ENCODE data around the gene IGF1R.

IGF1R gene

DNA sequence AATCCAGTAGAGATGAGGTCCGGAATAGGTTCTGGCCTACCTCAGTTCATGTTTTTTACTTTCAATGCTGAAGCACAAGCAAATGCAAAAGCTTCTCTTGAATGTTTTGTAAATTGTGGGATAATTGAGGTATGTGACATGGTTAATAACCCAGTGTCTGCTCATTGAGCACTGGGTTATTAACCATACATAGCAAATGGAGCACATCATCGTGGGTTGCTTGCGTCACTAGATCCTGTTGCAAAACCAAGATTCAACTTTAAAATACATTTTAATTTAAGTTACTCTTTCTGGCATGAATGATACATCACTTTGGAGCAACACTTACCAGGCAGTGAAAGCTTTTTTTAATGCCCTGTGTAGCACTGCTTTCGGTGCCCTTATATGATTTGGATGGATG is 165.6 kb downstream of the IGF1R start:
- in situ Hi-C loops (cut with HindIII; ENCODE audit: low sequenced_read_pairs) = no loop called here

DNA sequence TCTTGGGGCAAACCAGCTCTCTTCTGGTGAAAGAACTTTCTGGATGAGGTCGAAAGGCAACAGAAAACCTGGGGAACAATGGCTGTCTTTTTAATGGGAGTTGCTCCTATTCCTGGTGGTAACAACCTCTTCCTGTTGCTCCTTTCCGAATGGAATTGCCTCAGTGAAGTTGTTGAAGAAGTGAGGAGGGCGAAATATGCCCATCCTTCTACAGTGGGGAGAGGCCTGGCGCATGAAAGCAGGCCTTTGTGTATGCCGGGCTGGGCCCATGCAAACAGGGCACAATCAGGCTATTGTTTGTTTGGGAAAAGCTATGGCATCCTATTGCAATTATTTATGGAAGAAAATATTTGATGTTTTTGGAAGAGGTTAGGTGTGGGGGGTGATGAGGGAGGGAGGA is 166.9 kb downstream of the IGF1R start:
- in situ Hi-C loops (cut with HindIII; ENCODE audit: low sequenced_read_pairs) = no loop called here

DNA sequence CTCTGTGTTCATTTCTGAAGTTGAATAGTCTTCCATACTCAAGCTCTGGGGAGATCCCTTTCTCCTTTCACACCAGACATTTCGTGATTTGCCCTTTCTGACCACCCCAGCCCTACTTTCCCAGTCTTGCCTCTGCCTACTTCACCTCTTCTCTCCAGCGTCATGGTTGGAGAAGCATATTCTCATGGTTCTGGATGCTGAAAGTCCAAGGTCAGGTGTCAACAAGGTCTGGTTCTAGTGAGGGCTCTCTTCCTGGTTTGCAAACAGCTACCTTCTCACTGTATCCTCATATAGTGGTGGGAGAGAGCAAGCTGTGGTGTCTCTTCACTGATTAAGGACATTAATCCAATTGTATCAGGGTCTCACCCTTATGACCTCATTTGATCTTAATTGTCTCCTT is 169.4 kb downstream of the IGF1R start:
- in situ Hi-C loops (cut with HindIII; ENCODE audit: low sequenced_read_pairs) = no loop called here

DNA sequence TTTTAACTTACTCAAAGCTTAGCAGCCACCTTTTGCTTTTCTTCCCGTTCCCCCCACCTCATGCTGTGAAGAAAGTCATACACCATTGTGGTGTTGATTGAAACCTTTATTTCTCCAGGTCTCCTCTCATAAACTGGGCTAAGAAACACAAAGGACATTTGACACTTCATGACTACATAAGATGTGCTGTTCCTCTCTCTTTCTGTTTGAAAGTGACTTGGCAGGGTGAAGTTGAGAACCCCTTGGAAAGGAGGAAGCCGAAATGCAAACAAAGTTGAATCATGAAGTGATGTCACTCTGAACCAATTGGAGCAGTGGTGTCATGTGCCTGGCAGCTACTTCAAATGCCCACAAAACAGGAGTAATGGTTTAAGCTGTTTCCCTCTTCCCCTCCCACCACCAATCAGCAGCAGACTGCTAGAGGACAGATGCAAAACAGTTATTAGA is 174.7 kb downstream of the IGF1R start:
- in situ Hi-C loops (cut with HindIII; ENCODE audit: low sequenced_read_pairs) = no loop called here

DNA sequence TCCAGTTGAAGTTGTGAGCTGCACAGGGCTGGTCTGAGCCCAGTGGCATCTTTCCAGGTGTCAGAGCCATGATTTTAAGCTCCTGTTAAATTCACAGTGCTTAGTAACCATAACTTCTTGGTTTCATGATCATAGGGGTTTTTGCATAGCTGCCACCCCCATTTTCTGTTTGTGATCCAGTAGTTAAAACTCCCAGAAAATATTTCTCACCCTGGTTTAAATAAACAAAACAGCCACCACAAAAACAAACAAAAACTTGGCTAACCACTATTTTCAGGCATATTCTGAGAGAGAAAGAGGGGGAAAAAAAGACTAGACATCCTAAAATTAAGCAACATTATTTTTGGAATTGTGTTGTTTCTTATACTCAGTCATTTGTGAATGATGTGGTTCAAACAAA is 175.3 kb downstream of the IGF1R start:
- in situ Hi-C loops (cut with HindIII; ENCODE audit: low sequenced_read_pairs) = no loop called here

DNA sequence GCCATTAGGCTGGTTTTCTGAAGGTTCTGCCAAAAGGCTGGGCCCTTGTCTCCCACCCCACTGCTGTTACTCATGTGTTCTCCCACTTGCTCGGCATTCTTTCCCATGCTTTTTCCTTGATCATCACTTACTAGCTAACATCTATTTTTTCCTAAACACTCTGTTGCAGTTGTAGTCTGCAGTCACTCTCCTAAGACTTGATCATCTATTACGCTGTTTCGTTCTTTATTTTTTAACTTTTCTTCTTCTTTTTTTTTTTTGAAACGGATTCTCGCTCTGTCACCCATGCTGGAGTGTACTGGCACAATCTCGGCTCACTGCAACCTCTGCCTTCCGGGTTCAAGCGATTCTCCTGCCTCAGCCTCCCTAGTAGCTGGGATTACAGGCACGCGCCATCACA is 176.3 kb downstream of the IGF1R start:
- in situ Hi-C loops (cut with HindIII; ENCODE audit: low sequenced_read_pairs) = no loop called here

DNA sequence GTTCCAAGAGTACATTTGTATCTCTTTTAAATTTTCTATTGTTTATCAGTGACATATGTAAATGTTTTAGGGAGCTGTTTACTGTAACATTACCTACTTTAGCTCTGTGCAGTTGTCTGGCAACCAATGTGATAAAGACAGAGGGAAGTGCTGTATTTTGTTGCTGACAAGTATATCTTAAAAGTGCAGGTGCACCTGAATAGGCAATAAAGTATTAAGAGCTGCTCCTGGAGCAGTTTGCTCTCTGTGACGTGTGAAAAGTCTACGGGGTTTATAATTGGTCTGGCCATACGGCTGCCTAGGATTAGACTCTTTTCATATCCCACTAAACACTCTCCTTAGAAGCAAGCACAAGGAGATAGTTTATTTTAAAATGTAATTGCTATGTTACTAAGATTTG is 178.3 kb downstream of the IGF1R start:
- in situ Hi-C loops (cut with HindIII; ENCODE audit: low sequenced_read_pairs) = no loop called here

DNA sequence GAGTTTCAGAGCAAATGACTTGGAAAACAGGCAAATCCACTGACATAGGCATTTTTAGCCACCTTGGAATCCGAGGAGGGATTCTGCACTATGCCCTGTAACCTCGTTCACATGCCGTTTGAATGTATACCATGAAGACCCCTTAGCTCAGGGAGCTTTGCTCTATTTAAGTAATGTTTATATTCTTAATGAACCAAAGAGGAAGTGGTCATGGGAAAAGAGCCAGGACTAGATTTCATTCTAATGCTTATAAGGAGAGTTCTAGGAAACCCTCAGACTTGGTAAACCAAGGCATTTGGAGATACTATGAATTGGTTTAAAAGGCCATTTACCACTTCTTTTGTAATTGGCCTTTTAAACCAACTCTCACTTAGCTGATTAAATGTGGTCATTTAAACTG is 178.9 kb downstream of the IGF1R start:
- in situ Hi-C loops (cut with HindIII; ENCODE audit: low sequenced_read_pairs) = no loop called here

DNA sequence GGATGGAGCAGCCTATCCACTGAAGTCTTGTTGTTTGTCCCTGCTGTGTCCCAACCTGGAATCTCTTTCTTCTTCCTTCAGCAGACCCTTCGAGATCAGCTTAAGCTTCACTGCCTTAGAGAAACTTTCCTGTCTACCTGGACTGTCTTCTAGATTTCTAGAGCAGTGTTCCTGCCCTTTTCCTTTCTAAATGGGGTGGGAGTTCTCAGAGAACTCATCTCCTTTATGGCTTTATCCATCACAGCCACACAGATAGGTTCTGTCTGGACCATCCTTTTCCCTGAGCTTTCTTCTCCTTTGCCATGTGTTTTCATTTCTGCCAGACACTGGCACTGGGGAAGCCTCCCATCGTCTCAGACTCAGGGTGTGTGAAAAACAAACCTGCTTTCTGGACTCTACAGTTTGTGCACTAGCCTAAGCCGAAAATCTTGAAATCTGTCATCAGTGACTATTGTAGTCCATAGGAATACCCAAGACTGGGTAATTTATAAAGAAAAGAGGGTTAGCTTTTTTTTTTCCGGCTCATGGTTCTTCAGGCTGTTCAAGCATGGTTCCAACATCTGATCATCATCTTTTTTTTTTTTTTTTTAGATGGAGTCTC is 181.8 kb downstream of the IGF1R start:
- in situ Hi-C loops (cut with HindIII; ENCODE audit: low sequenced_read_pairs) = no loop called here

DNA sequence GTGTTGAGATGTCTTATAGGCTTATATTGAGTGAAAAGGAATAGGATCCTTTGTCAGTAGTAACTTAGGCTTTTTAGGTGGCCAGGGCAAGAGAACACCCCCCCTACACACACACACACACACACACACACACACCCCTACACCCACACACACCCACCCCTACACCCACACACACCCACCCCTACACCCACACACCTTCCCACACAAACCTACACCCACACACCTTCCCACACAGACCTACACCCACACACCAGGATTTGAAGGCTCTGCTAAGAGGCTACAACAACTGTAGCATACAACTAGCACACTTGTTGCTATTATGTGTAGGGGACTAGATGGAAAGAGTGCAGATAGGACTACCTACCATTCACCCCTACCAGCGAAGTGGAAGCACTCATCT is 186.6 kb downstream of the IGF1R start:
- in situ Hi-C loops (cut with HindIII; ENCODE audit: low sequenced_read_pairs) = no loop called here

DNA sequence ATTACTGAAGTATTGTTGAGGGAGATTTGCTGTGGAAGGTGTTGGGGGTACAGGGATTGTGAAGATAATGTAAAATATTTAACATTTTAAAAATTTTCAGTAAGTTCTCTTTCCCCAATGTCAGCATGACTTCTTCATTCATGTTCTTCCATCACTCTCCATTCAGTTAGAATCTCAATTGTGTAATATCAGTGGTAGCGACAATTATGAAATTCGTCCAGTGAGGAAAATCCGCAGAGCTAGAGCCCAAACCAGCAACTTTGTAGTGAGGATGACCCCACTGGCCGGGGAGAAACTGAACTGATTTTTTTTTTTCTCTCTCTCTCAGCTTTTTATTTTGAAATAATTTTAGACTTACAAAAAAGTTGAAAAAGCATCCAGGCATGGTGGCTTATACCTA is 187.5 kb downstream of the IGF1R start:
- in situ Hi-C loops (cut with HindIII; ENCODE audit: low sequenced_read_pairs) = no loop called here

DNA sequence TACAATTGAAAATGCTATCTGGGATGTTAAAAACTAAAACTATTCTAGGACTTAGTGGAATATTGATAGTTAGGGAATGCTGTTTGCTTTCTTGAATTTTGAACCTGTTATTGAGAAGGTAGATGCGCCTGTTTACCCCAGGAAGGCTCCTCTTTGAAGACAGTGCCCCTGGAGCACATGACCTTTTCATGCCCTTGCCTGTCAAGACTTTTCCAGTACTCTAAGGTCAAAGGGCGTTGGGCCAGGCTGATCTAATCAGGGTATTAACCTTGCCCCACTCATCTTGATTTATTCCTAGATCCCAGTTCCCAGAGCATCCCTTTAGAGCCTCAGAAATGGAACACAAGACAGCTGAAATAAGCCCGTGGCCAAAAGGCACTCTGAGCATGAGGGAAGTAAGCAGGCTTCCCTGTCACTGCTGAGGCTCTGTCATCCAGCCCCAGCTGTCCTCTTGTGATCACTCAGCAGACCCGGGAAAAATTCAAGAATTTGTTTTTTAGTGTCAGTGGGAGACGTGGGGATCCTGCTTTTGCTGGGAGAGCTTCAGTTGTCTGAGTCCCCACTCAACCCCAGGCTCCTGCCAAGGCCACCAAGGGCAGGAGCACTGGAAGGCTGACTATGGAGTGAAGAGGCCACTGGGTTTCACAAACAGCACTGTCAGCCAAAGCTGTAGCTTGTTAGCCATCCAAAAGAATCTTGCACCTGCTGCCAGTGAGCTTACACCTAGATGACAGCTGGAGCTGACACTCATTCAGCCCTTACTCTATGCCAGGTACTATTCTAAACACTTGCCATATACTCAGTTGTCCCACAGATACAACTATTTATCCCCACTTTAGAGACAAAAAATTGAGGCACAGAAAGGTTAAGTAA is 190.3 kb downstream of the IGF1R start:
- in situ Hi-C loops (cut with HindIII; ENCODE audit: low sequenced_read_pairs) = no loop called here

DNA sequence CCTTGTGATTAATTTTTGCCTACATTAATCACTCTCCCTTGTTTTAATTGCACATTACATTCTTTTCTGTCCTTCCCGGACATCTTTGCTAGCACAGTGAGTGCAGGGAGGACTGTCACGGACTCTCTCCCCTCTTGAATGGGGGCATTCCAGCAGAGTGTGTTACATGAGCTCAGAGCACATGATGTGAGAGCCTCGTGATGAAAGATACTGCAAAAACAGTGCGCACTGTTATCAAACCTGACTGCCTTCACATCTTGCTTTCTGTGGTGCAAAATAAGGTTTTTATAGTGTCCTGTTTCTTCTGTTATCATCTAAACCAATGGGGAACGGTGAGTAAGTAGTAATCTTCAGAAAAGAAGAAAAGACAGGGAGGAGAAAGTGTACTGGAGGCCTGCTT is 191.7 kb downstream of the IGF1R start:
- in situ Hi-C loops (cut with HindIII; ENCODE audit: low sequenced_read_pairs) = no loop called here

DNA sequence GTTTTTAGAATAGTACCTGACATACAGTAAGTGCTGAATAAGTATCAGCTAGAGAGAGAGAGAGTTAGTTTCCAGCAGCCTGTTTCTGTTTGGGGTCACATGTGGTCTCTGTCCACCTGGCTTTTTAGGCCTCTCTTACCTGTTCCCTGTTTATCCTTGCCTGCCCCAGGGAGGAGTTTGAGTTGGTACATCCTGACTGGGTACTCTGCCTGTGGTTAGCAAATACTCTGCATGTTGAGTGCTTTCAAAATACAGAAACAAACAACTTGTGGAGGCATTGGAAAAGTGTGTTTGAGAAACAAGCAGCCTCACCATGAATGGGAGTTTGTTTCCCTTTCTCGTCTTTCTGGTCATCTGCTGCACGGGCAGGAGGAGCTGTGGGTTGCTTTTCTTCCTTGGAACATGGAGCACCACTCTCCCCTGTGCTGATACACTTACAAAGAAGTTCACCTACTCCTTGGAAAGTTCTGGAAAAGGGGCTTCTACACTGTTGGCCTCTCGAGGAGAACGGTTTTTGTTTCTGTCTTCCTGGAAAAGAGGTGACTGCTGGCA is 193.2 kb downstream of the IGF1R start:
- in situ Hi-C loops (cut with HindIII; ENCODE audit: low sequenced_read_pairs) = no loop called here

DNA sequence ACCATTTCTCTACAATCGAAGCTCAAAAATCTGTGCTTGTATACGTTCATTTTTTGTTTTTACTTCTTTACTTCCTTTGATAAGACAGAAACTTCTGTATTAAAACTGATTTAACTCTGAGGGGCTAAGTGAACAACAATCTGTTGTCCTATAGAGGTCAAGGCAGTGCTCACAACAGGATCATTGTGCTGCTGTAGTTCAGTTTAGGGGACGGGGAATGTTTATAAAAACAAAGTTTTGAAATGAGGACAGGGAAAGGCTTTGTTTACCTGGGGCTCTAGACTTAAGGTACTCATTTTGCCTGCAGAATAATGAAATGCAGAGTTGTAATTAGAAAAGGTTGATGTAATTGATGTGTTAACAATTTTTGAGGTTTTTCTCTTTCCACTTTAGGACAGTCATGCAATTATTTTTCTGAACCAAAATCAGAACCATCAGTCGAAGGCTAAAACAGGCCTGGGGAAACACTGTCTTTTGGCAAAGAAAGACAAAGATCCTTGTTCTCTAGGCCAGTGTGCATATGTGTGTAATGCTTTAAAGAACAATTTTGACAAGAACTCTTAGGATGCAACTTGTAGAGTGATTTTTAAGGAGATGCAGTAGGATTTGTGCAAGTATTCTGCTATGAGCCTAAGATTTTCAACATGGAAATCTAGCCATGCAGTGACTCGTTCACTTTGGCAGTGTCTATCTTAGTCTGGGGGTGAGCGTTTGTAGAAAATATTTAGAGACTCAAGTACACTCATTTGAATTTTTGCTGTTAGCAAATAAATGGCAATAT is 194.0 kb downstream of the IGF1R start:
- in situ Hi-C loops (cut with HindIII; ENCODE audit: low sequenced_read_pairs) = no loop called here

DNA sequence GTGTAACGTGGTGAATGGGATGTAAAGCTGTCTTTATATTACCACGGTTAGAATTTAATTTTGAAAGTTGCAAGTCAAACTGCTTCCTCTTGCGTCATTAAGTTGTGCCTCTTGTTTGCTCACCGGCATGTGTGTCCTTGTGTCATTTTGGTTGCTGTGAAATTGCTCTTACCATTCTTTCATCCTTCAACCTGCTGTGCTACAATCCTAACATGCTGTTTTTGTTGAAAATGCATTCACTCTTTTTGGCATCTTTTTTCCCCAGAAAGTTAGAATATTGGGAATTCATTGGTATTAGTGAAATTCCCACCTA is 194.6 kb downstream of the IGF1R start:
- in situ Hi-C loops (cut with HindIII; ENCODE audit: low sequenced_read_pairs) = no loop called here

DNA sequence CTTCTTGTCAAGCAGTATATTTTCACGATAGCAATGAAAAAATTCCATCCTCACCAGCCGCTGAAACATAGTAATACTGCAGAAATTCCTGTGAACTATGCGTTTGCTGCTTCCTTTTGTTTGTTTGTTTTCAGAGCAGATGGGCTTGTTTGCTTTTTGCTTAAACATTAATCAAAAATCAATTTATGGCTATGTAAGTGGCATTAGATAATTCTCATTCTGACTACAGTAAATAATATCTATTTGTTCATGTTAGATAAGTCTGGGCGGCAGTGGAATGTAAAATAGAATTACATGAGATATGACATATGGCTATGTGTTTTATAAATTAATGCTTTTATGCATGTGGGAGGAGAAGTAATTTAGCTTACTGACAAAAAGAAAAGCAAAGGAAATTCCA is 195.5 kb downstream of the IGF1R start:
- in situ Hi-C loops (cut with HindIII; ENCODE audit: low sequenced_read_pairs) = no loop called here

DNA sequence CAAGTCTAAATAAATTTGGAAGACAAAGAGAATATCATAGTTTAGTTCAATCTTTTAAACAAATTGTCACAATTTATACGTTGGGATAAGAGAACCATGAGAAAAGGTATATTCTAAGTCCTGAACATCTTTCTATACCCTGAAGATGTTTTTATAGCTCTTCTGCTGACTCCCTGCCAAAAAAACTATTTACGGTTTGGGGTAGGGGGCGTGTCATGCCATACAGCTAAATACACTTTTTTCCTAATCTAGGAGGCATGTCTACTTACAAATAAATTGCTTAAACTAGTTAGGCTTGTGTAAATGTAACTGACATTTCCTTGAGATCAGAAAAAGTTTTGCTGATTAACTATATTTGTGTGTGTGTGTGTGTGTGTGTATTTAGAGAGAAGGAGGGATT is 195.9 kb downstream of the IGF1R start:
- in situ Hi-C loops (cut with HindIII; ENCODE audit: low sequenced_read_pairs) = no loop called here

DNA sequence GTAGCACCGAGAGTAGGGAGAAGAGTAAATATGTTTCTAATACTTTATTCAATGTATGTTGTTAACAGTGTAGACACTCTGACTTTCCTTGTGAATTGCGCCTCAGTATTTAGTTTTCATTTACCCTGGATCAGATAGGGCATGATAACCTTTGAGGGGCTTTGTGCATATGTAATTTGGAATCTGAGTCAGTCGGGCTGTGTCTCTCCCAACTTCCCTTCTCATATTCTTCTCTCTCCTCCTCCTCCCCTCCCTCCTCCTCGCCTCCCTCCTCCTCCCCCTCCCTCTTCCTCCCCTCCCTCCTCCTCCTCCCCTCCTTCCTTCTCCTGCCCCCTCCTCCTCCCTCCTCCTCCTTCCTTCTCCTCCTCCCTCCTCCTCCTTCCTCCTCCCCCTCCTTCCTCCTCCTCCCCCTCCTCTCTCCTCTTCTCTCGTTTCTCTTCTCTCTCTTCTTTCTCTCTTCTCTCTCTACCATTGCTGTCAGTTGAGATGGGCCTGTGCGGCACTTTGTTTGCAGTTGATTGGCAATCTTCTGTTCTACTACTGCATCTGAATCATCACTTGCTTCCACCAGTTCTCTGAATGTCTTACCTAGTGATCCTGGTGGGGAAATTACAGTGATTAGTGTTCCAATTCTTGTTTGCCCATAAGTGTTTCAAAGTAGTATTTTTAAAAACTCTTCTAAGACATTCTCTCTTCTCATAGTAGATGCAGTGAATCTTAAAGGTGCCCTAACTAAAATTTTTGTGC is 197.0 kb downstream of the IGF1R start:
- in situ Hi-C loops (cut with HindIII; ENCODE audit: low sequenced_read_pairs) = no loop called here

DNA sequence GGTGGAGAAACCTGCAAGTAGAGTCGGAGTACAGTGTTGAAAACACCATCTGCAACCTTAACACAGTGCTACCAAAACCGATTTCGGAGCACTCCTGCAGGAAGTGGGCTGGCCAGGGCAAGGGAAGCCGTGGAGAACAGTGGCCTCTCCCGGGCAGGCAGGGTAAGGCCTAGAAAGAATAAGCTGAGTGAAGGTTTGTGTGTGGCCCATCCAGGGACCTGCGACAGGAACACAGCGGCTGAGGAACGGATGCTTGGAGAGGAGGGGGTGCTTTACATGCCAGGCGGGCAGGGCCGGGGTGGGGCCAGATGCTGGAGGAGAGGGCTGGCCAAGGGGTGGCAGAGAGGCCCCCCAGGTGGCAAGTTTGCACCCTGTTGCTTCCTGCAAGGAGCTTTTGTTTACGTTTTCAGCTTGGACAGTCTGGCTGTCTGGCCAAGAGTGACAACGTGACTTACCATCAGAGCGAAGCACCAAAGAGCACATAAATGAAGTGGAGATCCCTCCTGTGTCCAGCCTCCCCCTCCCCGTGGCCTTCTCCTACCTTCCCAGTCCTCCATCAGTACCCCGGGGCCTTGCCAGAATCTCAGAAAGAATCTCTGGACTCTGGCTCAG is 202.7 kb downstream of the IGF1R start:
- in situ Hi-C loops (cut with HindIII; ENCODE audit: low sequenced_read_pairs) = no loop called here

DNA sequence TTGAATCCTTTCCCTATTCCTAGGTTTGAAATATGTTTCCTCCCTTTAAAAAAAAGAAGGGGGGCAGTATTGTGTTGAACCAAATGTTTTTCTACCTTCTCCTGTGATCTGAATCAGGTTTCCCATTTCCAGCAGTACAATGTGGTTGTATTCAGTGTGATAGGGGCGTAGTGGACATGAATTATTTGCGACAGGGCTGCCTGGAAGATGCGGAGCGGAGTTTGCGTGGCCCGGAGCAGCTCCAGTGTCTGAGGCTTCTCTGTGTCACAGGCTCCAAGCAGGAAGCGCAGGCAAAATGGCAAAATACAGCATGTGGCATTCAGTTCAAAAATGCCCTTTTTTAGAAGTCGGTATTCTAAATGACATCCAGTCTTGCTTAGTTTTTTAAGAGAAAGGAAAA is 204.8 kb downstream of the IGF1R start:
- in situ Hi-C loops (cut with HindIII; ENCODE audit: low sequenced_read_pairs) = no loop called here
